GM21723 (cell line): ENCODE results near the gene OR4N2.
"Not testable (repeated sequence)": the region's sequence is repeated elsewhere in the genome, so short reads cannot be mapped to it uniquely, and the experiment has no call there.

Source experiments
- ATAC-seq: cut with Tn5 transposase; IDR thresholded peaks from one replicate; pipeline ENCODE4 v1.9.1; 2021; ENCODE audit warnings: mild to moderate bottlenecking, moderate library complexity; ENCODE audit not compliant: unreplicated experiment

Gene OR4N2, protein sequence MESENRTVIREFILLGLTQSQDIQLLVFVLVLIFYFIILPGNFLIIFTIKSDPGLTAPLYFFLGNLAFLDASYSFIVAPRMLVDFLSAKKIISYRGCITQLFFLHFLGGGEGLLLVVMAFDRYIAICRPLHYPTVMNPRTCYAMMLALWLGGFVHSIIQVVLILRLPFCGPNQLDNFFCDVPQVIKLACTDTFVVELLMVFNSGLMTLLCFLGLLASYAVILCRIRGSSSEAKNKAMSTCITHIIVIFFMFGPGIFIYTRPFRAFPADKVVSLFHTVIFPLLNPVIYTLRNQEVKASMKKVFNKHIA

DNA sequence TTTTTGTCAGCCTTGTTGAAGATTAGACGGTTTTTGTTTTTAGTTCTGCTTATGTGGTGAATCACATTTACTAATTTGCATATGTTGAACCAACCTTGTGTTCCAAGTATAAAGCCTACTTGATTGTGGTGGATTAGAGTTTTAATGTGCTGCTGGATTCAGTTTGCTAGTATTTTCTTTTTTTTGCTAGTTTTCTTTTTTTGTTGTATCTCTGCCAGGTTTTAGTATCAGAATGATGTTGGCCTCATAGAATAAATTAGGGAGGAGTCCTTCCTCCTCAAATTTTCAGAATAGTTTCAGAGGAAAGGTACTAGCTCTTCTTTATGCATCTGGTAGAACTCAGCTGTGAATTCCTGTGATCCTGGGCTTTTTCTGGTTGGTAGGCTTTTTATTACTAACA, at the start of gene OR4N2:
Gene OR4N2 (plus strand): TSS at position 301 of the 400 bp plus-strand sequence. CDS start 23,679 bp downstream, outside the sequence.
- not testable (repeated sequence) for ATAC-seq

DNA sequence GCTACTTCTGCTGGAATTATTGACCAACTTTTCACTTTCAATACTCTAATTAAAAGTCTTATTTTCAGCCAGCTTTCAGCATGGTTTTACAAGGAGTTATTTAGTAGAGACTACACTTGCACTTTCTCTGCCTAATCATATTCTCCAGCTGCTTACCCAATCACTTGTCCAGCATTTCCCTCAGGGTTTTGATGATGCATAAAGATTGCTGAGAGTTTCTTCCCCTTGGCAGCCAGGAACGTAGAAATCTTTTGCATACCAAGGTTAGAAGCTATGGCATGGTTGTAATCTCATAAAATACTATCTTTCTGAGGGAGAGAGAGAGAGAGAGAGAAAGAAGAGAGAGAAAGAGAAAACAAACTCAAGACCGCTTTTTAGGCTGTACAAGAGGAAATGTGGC, 49.4 kb upstream of the OR4N2 start:
- ATAC-seq: no peak

- not testable (repeated sequence) for ATAC-seq
Observed at GRCh38 chr14:19771491-19771890, 32.1 kb upstream of the OR4N2 start.

- no peak for ATAC-seq
Observed at GRCh38 chr14:19771895-19772430, 31.6 kb upstream of the OR4N2 start.

GRCh38 chr14:19772454-19772853, 31.1 kb upstream of the OR4N2 start:
- ATAC-seq: not testable (repeated sequence)

- ATAC-seq: not testable (repeated sequence)
Observed at GRCh38 chr14:19773204-19773603, 30.4 kb upstream of the OR4N2 start, which contains the start of gene OR4M1. TSS of gene OR4M1 (plus strand) at chr14:19773504. CDS start at chr14:19780323, 6,819 bp downstream.

- no peak for ATAC-seq
Observed at GRCh38 chr14:19775587-19775986, 28.0 kb upstream of the OR4N2 start.

DNA sequence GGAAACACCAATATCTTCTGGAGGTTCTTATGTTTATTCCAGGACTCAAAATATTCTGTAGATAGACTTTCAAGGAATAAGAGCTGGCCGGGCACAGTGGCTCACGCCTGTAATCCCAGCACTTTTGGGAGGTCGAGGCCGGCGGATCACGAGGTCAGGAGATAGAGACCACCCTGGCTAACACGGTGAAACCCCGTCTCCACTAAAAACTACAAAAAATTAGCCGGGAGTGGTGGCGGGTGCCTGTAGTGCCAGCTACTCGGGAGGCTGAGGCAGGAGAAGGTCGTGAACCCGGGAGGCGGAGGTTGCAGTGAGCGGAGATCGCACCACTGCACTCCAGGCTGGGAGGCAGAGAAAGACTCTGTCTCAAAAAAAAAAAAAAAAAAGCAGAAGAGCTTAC, 17.7 kb upstream of the OR4N2 start:
- not testable (repeated sequence) for ATAC-seq

GRCh38 chr14:19787318-19787717, 16.3 kb upstream of the OR4N2 start:
- ATAC-seq: not testable (repeated sequence)

GRCh38 chr14:19788150-19788549, 15.4 kb upstream of the OR4N2 start:
- ATAC-seq: not testable (repeated sequence)

DNA sequence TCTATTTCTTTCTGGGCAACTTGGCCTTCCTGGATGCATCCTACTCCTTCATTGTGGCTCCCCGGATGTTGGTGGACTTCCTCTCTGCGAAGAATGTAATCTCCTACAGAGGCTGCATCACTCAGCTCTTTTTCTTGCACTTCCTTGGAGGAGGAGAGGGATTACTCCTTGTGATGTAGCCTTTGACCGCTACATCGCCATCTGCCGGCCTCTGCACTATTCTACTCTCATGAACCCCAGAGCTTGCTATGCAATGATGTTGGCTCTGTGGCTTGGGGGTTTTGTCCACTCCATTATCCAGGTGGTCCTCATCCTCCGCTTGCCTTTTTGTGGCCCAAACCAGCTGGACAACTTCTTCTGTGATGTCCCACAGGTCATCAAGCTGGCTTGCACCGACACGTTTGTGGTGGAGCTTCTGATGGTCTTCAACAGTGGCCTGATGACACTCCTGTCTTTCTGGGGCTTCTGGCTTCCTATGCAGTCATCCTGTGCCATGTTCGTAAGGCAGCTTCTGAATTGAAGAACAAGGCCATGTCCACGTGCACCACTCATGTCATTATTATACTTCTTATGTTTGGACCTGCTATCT, 7.0 kb upstream of the OR4N2 start:
- not testable (repeated sequence) for ATAC-seq

DNA sequence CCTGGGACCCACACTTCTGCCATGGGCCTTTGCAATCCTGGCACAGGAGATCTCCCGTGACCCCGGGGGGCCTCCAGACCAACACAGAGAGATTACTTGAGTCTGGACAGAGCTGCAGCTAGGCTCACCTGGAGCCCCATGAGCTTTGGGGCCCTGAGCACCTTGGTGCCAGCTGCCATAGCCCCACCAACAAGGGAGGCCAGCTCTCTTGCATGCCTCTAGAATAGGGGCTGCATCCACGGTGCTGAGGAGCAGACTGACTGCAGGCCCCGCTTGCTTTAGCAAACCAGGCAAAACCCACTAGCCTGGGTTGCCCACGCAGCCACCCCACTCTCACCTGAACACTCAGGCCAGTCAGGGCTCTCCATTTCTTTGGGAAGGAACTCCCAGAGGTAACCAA, 3.7 kb upstream of the OR4N2 start:
- ATAC-seq: no peak

GRCh38 chr14:19800282-19801117, 3.1 kb upstream of the OR4N2 start:
- no peak for ATAC-seq

- ATAC-seq: no peak
Observed at GRCh38 chr14:19801118-19801464, 2.5 kb upstream of the OR4N2 start.

- ATAC-seq: not testable (repeated sequence)
Observed at GRCh38 chr14:19813171-19813920, 9.8 kb downstream of the OR4N2 start.

DNA sequence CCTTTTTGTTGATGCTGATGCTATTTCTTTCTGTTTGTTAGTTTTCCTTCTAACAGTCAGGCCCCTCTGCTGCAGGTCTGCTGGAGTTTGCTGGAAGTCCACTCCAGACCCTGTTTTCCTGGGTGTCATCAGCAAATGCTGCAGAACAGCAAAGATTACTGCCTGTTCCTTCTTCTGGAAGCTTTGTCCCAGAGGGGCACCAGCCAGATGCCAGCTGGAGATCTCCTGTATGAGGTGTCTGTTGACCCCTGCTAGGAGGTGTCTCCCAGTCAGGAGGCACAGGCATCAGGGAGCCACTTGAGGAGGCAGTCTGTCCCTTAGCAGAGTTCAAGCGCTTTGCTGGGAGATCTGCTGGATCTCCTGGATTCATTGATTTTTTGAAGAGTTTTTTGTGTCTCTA, 16.3 kb downstream of the OR4N2 start:
- ATAC-seq: not testable (repeated sequence)

DNA sequence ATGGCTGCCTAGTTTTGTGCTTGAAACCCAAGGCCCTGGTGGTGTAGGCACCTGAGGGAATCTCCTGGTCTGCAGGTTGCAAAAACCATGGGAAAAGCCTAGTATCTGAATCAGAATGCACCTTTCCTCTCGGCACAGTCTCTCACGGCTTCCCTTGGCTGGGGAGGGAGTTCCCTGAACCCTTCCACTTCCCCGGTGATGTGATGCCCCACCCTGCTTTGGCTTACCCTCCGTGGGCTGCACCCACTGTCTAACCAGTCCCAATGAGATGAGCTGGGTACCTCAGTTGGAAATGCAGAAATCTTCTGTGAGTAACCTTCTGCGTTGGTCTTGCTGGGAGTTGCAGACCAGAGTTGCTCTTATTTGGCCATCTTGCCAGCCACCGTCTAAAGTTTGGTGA, 17.4 kb downstream of the OR4N2 start:
- not testable (repeated sequence) for ATAC-seq

DNA sequence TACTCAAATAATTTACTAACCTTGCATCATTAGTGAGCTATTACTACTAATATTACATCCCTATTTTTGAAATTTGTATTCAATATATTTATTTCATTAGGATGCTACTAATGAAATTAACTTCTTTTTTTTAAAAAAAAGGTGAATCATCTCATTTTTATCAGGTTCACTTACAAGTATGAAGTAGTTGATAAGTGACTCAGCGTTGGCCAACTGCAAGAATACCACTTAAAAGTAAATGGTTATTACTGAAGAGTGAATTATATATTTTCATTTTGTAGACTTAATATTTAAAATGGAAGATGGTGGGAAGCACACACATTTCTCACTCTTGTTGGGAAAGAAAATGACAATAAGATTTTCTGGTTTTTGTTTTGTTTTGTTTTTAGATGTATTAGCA, 19.6 kb downstream of the OR4N2 start:
- no peak for ATAC-seq

- ATAC-seq: no peak
Observed at GRCh38 chr14:19823765-19824164, 20.2 kb downstream of the OR4N2 start.

DNA sequence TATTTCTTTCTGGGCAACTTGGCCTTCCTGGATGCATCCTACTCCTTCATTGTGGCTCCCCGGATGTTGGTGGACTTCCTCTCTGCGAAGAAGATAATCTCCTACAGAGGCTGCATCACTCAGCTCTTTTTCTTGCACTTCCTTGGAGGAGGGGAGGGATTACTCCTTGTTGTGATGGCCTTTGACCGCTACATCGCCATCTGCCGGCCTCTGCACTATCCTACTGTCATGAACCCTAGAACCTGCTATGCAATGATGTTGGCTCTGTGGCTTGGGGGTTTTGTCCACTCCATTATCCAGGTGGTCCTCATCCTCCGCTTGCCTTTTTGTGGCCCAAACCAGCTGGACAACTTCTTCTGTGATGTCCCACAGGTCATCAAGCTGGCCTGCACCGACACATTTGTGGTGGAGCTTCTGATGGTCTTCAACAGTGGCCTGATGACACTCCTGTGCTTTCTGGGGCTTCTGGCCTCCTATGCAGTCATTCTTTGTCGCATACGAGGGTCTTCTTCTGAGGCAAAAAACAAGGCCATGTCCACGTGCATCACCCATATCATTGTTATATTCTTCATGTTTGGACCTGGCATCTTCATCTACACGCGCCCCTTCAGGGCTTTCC, 24.2 kb downstream of the OR4N2 start:
- ATAC-seq: not testable (repeated sequence)
